ENCODE data around the gene VPS13C. TPM values are rescaled to one million over a fixed set of nuclear protein-coding genes. Genes with fewer than 3 reads are reported as not detected.

The VPS13C gene
- total and polyA plus RNA-seq, 2 donors (not counting 3 experiments of a cell fraction or from before 2014, with no cell fraction given), result 10.8 to 60.3 TPM

DNA sequence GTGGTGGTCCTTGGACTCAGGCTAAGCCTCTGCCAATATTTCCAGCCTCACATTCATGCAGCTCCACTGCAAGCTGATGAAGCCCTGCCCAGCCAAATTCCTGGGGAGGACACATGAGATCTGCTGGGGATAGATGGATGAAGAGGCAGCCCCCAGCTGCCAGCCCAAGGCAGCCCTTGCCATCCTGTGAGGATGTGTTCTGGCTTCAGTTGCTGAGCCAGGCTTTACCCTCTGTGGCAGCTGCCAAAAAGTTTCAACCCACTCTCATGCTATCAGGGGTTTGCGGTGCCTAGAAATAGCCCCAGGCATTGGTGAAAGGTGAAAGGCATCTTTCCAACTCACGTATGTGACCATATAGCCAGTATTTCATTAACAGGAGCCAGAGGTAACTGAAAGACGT, 44.2 kb upstream of the VPS13C start:
- ChIA-PET CTCF (interaction anchor here (1.2 to 1.4 kb wide), 4 partner anchors 14 to 203 kb away, joined by 4 to 8 read pairs (median 4); no protein-coding TSS in a partner anchor), POLR2A (no interaction called here)
- no peaks in the 10 kb centered on the region for H3K9me1 ChIP-seq (replicated peaks; ENCODE audit: control insufficient read depth, extremely low read depth, insufficient read depth, low read length)
- no TSS peak for BruUV-seq (replicated peaks)
- TF ChIP-seq GATA2 (IDR thresholded peaks at IDR 0.05; ENCODE audit: insufficient read depth, insufficient read length, low read depth, low read length), result no peak
- no peak for TF ChIP-seq EZH2 (IDR thresholded peaks at IDR 0.05; ENCODE audit: borderline replicate concordance, low read depth, low read length, severe bottlenecking)
- TF ChIP-seq POLR2AphosphoS5 (IDR thresholded peaks at IDR 0.05; ENCODE audit: insufficient read depth, low read depth, low read length), result no peak
- TF ChIP-seq, protein P1, sequence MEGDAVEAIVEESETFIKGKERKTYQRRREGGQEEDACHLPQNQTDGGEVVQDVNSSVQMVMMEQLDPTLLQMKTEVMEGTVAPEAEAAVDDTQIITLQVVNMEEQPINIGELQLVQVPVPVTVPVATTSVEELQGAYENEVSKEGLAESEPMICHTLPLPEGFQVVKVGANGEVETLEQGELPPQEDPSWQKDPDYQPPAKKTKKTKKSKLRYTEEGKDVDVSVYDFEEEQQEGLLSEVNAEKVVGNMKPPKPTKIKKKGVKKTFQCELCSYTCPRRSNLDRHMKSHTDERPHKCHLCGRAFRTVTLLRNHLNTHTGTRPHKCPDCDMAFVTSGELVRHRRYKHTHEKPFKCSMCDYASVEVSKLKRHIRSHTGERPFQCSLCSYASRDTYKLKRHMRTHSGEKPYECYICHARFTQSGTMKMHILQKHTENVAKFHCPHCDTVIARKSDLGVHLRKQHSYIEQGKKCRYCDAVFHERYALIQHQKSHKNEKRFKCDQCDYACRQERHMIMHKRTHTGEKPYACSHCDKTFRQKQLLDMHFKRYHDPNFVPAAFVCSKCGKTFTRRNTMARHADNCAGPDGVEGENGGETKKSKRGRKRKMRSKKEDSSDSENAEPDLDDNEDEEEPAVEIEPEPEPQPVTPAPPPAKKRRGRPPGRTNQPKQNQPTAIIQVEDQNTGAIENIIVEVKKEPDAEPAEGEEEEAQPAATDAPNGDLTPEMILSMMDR (IDR thresholded peaks at IDR 0.05; ENCODE audit: extremely low read depth in 1 of 2, insufficient read depth in 1 of 2, low read depth in 1 of 2, low read length in 2 of 2), result no peak
- TF ChIP-seq POLR2A (IDR thresholded peaks at IDR 0.05; ENCODE audit: low read depth, low read length), result no peak
- TF ChIP-seq JUN (IDR thresholded peaks at IDR 0.05; ENCODE audit: borderline replicate concordance, insufficient read depth, insufficient read length, low read depth), result no peak
- TF ChIP-seq, protein P2, sequence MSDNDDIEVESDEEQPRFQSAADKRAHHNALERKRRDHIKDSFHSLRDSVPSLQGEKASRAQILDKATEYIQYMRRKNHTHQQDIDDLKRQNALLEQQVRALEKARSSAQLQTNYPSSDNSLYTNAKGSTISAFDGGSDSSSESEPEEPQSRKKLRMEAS (IDR thresholded peaks at IDR 0.05; ENCODE audit: insufficient read depth, insufficient read length), result no peak
- no peak for TF ChIP-seq MYC (IDR thresholded peaks at IDR 0.05; ENCODE audit: low read depth, low read length)
- TF ChIP-seq FOS (IDR thresholded peaks at IDR 0.05; ENCODE audit: borderline replicate concordance, insufficient read depth, low read length), result no peak
- peaks cover 14% of the 10 kb centered on the region for H3K4me1 ChIP-seq (ENCODE audit: control insufficient read depth, extremely low read depth, insufficient read depth, low read length)
- H3K36me3 ChIP-seq (ENCODE audit: control insufficient read depth in 2 of 2, extremely low read depth in 1 of 2, insufficient read depth in 2 of 2, low read length in 2 of 2), result no peaks in the 10 kb centered on the region
- H2AFZ ChIP-seq (ENCODE audit: low read depth, low read length), result no peak overlapping the region
- H3K4me2 ChIP-seq (ENCODE audit: insufficient read depth, low read length), result no peak overlapping the region
- H3K27ac ChIP-seq (ENCODE audit: insufficient read depth, low read depth, low read length), result no peak overlapping the region
- no peaks in the 10 kb centered on the region for H3K9me3 ChIP-seq (replicated peaks; ENCODE audit: control insufficient read depth, insufficient read depth, low read length)
- DNase-seq (ENCODE audit: low read depth, low spot score) (no peak), FAIRE-seq (no peak)
- H3K79me2 ChIP-seq (ENCODE audit: control insufficient read depth, insufficient read depth, low read length), result no peaks in the 10 kb centered on the region
- no peak overlapping the region for H3K4me3 ChIP-seq (replicated peaks in 1 of 3; ENCODE audit: insufficient read depth in 1 of 3, low read depth in 1 of 3, low read length in 3 of 3)
- H3K27me3 ChIP-seq (ENCODE audit: control insufficient read depth in 2 of 2, insufficient read depth in 2 of 2, low read length in 2 of 2), result no peaks in the 10 kb centered on the region
- dilution Hi-C loops (cut with MboI; ENCODE audit: extremely low pct_ligation_motif_present, low sequenced_read_pairs), result no loop called here
- no peak overlapping the region for H3K9ac ChIP-seq (replicated peaks; ENCODE audit: extremely low read depth, insufficient read depth, low read length)
- intact Hi-C loops (cut with micrococcal nuclease), result no loop called here
- no peaks in the 10 kb centered on the region for H4K20me1 ChIP-seq (replicated peaks; ENCODE audit: control insufficient read depth, extremely low read depth, insufficient read depth, low read length)

All from endothelial cell of umbilical vein (primary cell).